Upper lobe of left lung (tissue), 6 donors: ENCODE results near the gene UNC45A. TPM values are rescaled to one million over a fixed set of nuclear protein-coding genes. Genes with fewer than 3 reads are reported as not detected.

Source experiments
- ATAC-seq, 2 donors: fragments of 200-7000 bp; cut with Tn5 transposase; one replicate each; pipeline ENCODE4 v1.9.1; 2022; ENCODE audit warnings: mild to moderate bottlenecking in 2 of 2, moderate library complexity in 2 of 2; ENCODE audit not compliant: low FRiP score in 2 of 2
- DNase-seq, 2 donors: peaks; one replicate each; pipeline ENCODE4 v3.0.0-alpha.2; 2019 to 2020
- H3K27ac ChIP-seq, 4 donors: fragments of 200-600 bp; sonication (generic); one replicate each; pipeline ENCODE4 v1.5.1; 2016 to 2019
- H3K27me3 ChIP-seq, 4 donors: fragments of 200-600 bp; sonication (generic); one replicate each; pipeline ENCODE4 v1.5.1; 2017 to 2019
- H3K36me3 ChIP-seq, 4 donors: fragments of 200-600 bp; sonication (generic); one replicate each; pipeline ENCODE4 v1.5.1; 2016 to 2019
- H3K4me1 ChIP-seq, 4 donors: fragments of 200-600 bp; sonication (generic); one replicate each; pipeline ENCODE4 v1.5.1; 2018 to 2019
- H3K4me3 ChIP-seq, 4 donors: fragments of 200-600 bp; sonication (generic); one replicate each; pipeline ENCODE4 v1.5.1; 2017 to 2019; ENCODE audit warnings: mild to moderate bottlenecking in 2 of 4, moderate library complexity in 1 of 4
- H3K9me3 ChIP-seq, 4 donors: fragments of 200-600 bp; sonication (generic); one replicate each; pipeline ENCODE4 v1.5.1; 2018 to 2019
- CTCF ChIP-seq, 6 experiments: fragments of 450-650 bp in 4 of 6; fragments of 200-600 bp in 2 of 6; sonication (generic) in 2 of 6; IDR thresholded peaks; one replicate each; pipeline ENCODE4 v1.5.1; 2016 to 2019; ENCODE audit warnings: antibody characterized with exemption in 6 of 6
- EP300 ChIP-seq, 4 donors: sonication (generic); formaldehyde crosslinking; IDR thresholded peaks; one replicate each; pipeline ENCODE4 v1.5.1; 2017; ENCODE audit warnings: antibody characterized with exemption in 4 of 4, control low read depth in 2 of 4
- POLR2A ChIP-seq, 4 donors: fragments of 450-650 bp; IDR thresholded peaks; one replicate each; pipeline ENCODE4 v1.5.1; 2016 to 2017; ENCODE audit warnings: antibody characterized with exemption in 4 of 4, mild to moderate bottlenecking in 2 of 4
- POLR2AphosphoS5 ChIP-seq, 2 donors: sonication (generic); formaldehyde crosslinking; IDR thresholded peaks; one replicate each; pipeline ENCODE4 v1.5.1; 2017; ENCODE audit warnings: antibody characterized with exemption in 2 of 2
- WGBS, 2 donors: methylation state at CpG; one replicate each; pipeline ENCODE4 v1.1.5; 2017 to 2018; 5-methylcytosine and 5-hydroxymethylcytosine counted together
- total RNA-seq, 6 donors: library from RNA; depleted of rRNA in 4 of 6; stranded (reverse); fragments of >200 nt in 4 of 6; gene quantifications; one replicate each; pipeline versions ENCODE4 v1.1.0 to v1.2.1, GENCODE V29; 2016 to 2021
- donor health status: DM: no; HTN: no; CAD: no; lungs with moderate emphysema.
- donor health status: DM: no; HTN: yes; CAD: no; lungs with severe emphysema.

UNC45A gene
- total RNA-seq, 6 donors from 2014 or later = 40.7 to 108 (median 61.9) TPM

GRCh38 chr15:90952901-90953677 is 18.0 kb downstream of the UNC45A start:
- WGBS, 2 donors = 95 to 97% methylated on average over 6 to 14 of the region's 14 CpGs
- Histone ChIP-seq H3K4me1 (peaks cover 23 to 35% (median 25%) of the 10 kb centered on the region in 4 donors), H3K9me3 (no peaks in the 10 kb centered on the region), H3K27ac (no peak overlapping the region), H3K36me3 (peaks cover 12 to 58% (median 49%) of the 10 kb centered on the region in 4 donors), H3K4me3 (no peak overlapping the region), H3K27me3 (no peaks in the 10 kb centered on the region)
- DNase-seq (peak in 1 of 2 donors; percentile 46), ATAC-seq (no peak)
- TF ChIP-seq POLR2A (IDR thresholded peaks at IDR 0.05) (no peak), CTCF (IDR thresholded peaks at IDR 0.05) (no peak), EP300 (IDR thresholded peaks at IDR 0.05) (no peak), POLR2AphosphoS5 (IDR thresholded peaks at IDR 0.05) (no peak)

DNA sequence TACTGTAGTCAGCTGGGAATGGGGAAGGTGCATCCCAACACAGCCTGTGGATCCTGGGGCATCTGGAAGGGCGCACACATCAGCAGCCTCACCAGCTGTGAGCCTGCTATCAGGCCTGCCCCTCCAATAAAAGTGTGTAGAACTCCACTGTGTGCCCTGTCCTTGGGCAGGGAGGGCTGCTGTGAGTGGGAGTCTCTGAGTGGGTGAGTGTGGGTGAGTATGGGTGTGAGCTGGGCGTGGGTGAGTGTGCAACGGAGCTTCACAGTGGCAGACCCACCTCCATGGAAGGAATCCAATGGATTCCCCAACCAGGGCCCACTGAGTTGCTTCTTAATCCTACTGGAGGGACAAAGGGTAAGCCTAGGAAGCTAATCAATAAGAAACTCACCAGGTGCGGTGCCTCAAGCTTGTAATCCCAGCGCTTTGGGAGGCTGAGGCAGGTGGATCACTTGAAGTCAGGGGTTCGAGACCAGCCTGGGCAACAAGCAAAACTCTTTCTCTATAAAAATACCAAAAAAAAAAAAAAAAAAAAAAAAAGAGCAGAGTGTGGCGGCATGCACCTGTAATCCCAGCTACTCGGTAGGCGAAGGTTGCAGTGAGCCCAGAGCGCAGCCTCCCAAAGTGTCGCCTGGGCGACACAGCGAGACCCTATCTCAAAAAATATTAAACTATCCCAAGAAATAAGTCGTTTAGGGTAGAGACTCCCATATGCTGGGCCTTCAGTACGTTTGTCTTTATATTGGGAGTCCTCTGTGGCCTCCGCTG is 19.0 kb downstream of the UNC45A start:
- no peak for DNase-seq
- WGBS, 2 donors = 77 to 81% methylated on average over 14 to 15 of the region's 16 CpGs
- Histone ChIP-seq H3K27me3 (no peaks in the 10 kb centered on the region), H3K9me3 (no peaks in the 10 kb centered on the region), H3K4me1 (peaks cover 23 to 35% (median 25%) of the 10 kb centered on the region in 4 donors), H3K4me3 (peak overlapping the region in 3 of 4 donors; percentile 55 to 85 (median 64)), H3K36me3 (peaks cover 12 to 48% (median 41%) of the 10 kb centered on the region in 4 donors), H3K27ac (peak overlapping the region in 3 of 4 donors; percentile 76 to 95 (median 85))
- TF ChIP-seq POLR2AphosphoS5 (IDR thresholded peaks at IDR 0.05) (no peak), EP300 (IDR thresholded peaks at IDR 0.05) (no peak), CTCF (IDR thresholded peaks at IDR 0.05) (no peak), POLR2A (IDR thresholded peaks at IDR 0.05) (no peak)
- no peak for ATAC-seq

DNA sequence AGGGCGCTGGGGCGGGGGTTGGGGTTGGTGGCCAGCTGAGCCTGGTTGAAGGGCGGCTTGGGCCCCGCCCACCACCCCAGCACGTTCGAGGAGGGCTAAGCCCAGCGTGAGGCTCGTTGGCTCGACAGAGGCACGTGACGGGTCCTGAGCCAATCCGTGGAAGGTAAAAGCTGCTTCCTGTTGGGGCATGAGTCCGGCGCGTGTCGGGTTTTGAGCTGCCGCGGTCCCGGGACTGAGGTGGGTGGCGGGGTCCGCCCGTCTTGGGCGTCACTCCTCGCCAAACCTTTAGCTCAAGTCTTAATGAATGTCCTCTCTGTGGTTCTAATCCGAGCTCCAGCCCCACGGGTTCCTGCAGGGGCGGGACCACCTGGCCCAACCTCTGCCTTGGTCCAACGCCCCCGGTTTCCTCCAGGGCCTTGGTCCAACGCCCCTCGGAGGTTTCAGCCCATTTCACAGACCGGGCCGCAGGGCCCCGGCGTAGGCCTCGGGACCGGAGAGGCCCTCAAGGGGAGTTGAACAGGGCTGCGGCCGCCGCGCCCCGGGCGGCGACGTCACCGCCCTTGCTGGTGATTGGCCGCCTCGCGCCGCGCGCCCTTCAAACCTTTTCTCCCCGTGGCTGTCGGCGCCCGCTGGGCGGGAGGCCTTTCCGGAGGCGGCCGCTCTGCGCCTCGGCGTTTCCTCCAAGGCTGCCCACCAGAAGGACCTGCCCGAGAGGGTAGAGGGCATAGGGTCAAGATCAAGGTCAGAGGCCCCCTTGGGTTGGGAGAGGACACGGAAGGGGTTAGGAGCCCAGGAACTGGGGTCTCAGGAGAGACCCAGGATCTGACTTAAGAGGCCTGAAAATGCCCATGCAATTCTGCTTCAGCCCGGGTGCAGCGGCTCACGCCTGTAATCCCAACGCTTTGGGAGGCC is 19.9 kb downstream of the UNC45A start, which contains the start of gene RCCD1:
Gene RCCD1, plus strand, starts transcription at position 173 of the 912 bp plus-strand sequence. CDS start 1,851 bp downstream, outside the sequence.
- ATAC-seq = peak; percentile 95 to 97
- Histone ChIP-seq H3K36me3 (peaks cover 5 to 41% (median 32%) of the 10 kb centered on the region in 4 donors), H3K9me3 (no peaks in the 10 kb centered on the region), H3K4me1 (peaks cover 23 to 35% (median 25%) of the 10 kb centered on the region in 4 donors), H3K27me3 (no peaks in the 10 kb centered on the region), H3K27ac (peak within 1 kb of the TSS; percentile 76 to 95 (median 87)), H3K4me3 (peak within 1 kb of the TSS; percentile 55 to 89 (median 74))
- TF ChIP-seq EP300 (IDR thresholded peaks at IDR 0.05) (no peak), CTCF (IDR thresholded peaks at IDR 0.05) (peak in 1 of 6 experiments; percentile 31), POLR2A (IDR thresholded peaks at IDR 0.05) (peak in 2 of 4 donors; percentile 74 to 76), POLR2AphosphoS5 (IDR thresholded peaks at IDR 0.05) (peak; percentile 58 to 67)
- WGBS, 2 donors = 3 to 5% methylated on average over 31 to 43 of the region's 69 CpGs
- peak; percentile 98 to 99 for DNase-seq

DNA sequence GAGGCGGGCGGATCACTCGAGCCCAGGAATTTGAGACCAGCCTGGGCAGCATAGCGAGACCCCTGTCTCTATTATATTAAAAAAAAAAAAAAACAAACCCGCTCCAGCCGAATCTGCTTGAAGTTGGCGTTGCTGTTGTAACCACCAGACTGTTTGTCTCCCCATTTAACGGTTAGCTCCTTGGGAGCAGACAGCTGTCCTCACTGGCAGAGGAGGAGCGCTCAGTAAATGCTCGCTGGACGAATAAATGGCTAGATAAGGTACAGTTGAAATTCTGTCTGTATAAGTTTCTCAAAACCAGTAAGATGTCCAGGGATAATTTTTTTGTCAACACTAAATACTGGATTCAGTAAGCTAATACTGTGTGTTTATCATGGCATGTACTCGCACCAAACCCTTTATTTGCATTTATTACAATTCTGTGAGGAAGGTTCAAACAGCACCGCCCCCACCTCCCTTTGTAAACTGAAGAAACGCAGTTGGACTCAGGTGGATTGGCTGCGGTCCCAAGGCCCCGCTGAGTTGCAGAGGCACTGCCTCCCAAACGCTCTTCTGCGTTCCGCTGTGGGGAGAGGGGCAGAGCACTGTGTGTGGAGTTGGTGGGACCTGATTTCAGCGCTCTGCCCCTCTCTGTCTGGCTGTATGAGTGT is 20.7 kb downstream of the UNC45A start:
- no peaks in the 10 kb centered on the region for H3K27me3 ChIP-seq
- H3K9me3 ChIP-seq = no peaks in the 10 kb centered on the region
- peaks cover 1 to 41% (median 26%) of the 10 kb centered on the region in 4 donors for H3K36me3 ChIP-seq
- ATAC-seq (no peak), DNase-seq (no peak)
- WGBS, 2 donors = 70 to 72% methylated on average over 20 of the region's 20 CpGs
- H3K27ac ChIP-seq = peak overlapping the region in 1 of 4 donors; percentile 49
- TF ChIP-seq POLR2AphosphoS5 (IDR thresholded peaks at IDR 0.05) (no peak), EP300 (IDR thresholded peaks at IDR 0.05) (no peak), CTCF (IDR thresholded peaks at IDR 0.05) (no peak), POLR2A (IDR thresholded peaks at IDR 0.05) (no peak)
- peak overlapping the region in 3 of 4 donors; percentile 55 to 85 (median 64) for H3K4me3 ChIP-seq
- peaks cover 23 to 35% (median 25%) of the 10 kb centered on the region in 4 donors for H3K4me1 ChIP-seq
